ENCODE data around the gene ASTN2. TPM values are rescaled to one million over a fixed set of nuclear protein-coding genes. Genes with fewer than 3 reads are reported as not detected.

The ASTN2 gene
- total RNA-seq, 2 donors from 2014 or later = 113 to 153 TPM

GRCh38 chr9:117126871-117127270 is 288.0 kb downstream of the ASTN2 start:
- no peaks in the 10 kb centered on the region for H3K4me1 ChIP-seq (replicated peaks)
- WGBS = 89% methylated on average over 2 of the region's 2 CpGs
- H3K27ac ChIP-seq = no peak overlapping the region
- TF ChIP-seq, protein P1, sequence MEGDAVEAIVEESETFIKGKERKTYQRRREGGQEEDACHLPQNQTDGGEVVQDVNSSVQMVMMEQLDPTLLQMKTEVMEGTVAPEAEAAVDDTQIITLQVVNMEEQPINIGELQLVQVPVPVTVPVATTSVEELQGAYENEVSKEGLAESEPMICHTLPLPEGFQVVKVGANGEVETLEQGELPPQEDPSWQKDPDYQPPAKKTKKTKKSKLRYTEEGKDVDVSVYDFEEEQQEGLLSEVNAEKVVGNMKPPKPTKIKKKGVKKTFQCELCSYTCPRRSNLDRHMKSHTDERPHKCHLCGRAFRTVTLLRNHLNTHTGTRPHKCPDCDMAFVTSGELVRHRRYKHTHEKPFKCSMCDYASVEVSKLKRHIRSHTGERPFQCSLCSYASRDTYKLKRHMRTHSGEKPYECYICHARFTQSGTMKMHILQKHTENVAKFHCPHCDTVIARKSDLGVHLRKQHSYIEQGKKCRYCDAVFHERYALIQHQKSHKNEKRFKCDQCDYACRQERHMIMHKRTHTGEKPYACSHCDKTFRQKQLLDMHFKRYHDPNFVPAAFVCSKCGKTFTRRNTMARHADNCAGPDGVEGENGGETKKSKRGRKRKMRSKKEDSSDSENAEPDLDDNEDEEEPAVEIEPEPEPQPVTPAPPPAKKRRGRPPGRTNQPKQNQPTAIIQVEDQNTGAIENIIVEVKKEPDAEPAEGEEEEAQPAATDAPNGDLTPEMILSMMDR (IDR thresholded peaks at IDR 0.05) = no peak
- no peak for TF ChIP-seq POLR2A (IDR thresholded peaks at IDR 0.05)
- TF ChIP-seq POLR2AphosphoS5 (IDR thresholded peaks at IDR 0.05) = no peak
- no peak overlapping the region for H3K4me3 ChIP-seq
- DNase-seq (ENCODE audit: low spot score) = no peak
- no peaks in the 10 kb centered on the region for H3K36me3 ChIP-seq
- no peaks in the 10 kb centered on the region for H3K9me3 ChIP-seq
- no peaks in the 10 kb centered on the region for H3K27me3 ChIP-seq (replicated peaks; ENCODE audit: insufficient read depth)
- intact Hi-C loops (cut with DNase I) = no loop called here

- H3K9me3 ChIP-seq = no peaks in the 10 kb centered on the region
- H3K4me3 ChIP-seq = no peak overlapping the region
- H3K4me1 ChIP-seq (replicated peaks) = no peaks in the 10 kb centered on the region
- intact Hi-C loops (cut with DNase I) = no loop called here
- no peak for DNase-seq (ENCODE audit: low spot score)
- 63% methylated on average over 6 of the region's 6 CpGs for WGBS
- H3K27ac ChIP-seq = no peak overlapping the region
- H3K27me3 ChIP-seq (replicated peaks; ENCODE audit: insufficient read depth) = no peaks in the 10 kb centered on the region
- no peaks in the 10 kb centered on the region for H3K36me3 ChIP-seq
- TF ChIP-seq POLR2A (IDR thresholded peaks at IDR 0.05) = no peak
- no peak for TF ChIP-seq POLR2AphosphoS5 (IDR thresholded peaks at IDR 0.05)
- TF ChIP-seq, protein P1 (IDR thresholded peaks at IDR 0.05) = no peak
Observed at GRCh38 chr9:117125531-117125930, 289.3 kb downstream of the ASTN2 start.

GRCh38 chr9:117123729-117124128 is 291.1 kb downstream of the ASTN2 start:
- 89% methylated on average over 7 of the region's 7 CpGs for WGBS
- Histone ChIP-seq H3K27ac (no peak overlapping the region), H3K27me3 (replicated peaks; ENCODE audit: insufficient read depth) (no peaks in the 10 kb centered on the region), H3K9me3 (no peaks in the 10 kb centered on the region), H3K4me3 (no peak overlapping the region), H3K4me1 (replicated peaks) (no peaks in the 10 kb centered on the region), H3K36me3 (no peaks in the 10 kb centered on the region)
- DNase-seq (ENCODE audit: low spot score) = no peak
- intact Hi-C loops (cut with DNase I) = no loop called here
- TF ChIP-seq, protein P1 (IDR thresholded peaks at IDR 0.05) = no peak
- TF ChIP-seq POLR2A (IDR thresholded peaks at IDR 0.05) (no peak), POLR2AphosphoS5 (IDR thresholded peaks at IDR 0.05) (no peak)

- 46% methylated on average over 3 of the region's 3 CpGs for WGBS
- H3K27ac ChIP-seq = no peak overlapping the region
- H3K4me3 ChIP-seq = no peak overlapping the region
- no peaks in the 10 kb centered on the region for H3K4me1 ChIP-seq (replicated peaks)
- no peaks in the 10 kb centered on the region for H3K9me3 ChIP-seq
- H3K36me3 ChIP-seq = no peaks in the 10 kb centered on the region
- no peak for DNase-seq (ENCODE audit: low spot score)
- H3K27me3 ChIP-seq (replicated peaks; ENCODE audit: insufficient read depth) = no peaks in the 10 kb centered on the region
- intact Hi-C loops (cut with DNase I) = no loop called here
- TF ChIP-seq POLR2AphosphoS5 (IDR thresholded peaks at IDR 0.05) (no peak), POLR2A (IDR thresholded peaks at IDR 0.05) (no peak)
- TF ChIP-seq, protein P1 (IDR thresholded peaks at IDR 0.05) = no peak
Observed at GRCh38 chr9:117122953-117123352, 291.9 kb downstream of the ASTN2 start.

DNA sequence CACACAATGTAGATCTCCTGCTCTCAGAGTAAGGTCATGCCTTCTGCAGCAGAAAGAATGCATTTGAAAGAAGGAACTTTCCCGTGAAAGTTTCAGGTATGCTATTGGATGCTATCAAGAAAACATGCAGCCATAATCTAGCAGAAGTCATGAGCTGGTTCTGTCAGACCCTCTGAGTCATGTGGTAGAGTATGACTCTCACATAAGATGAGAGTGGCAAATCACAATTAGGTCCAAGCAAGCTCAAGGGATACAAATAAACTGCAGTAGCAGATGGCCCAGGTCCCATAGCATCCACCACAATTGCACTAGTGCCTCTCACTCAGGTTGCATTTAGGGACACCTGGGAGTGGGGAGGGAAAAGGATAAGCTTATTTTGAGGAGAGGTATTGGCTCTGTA is 292.8 kb downstream of the ASTN2 start:
- Histone ChIP-seq H3K27me3 (replicated peaks; ENCODE audit: insufficient read depth) (no peaks in the 10 kb centered on the region), H3K36me3 (no peaks in the 10 kb centered on the region), H3K9me3 (no peaks in the 10 kb centered on the region), H3K27ac (no peak overlapping the region), H3K4me3 (no peak overlapping the region), H3K4me1 (replicated peaks) (no peaks in the 10 kb centered on the region)
- 93% methylated on average over 1 of the region's 1 CpG for WGBS
- no peak for DNase-seq (ENCODE audit: low spot score)
- intact Hi-C loops (cut with DNase I) = no loop called here
- TF ChIP-seq, protein P1 (IDR thresholded peaks at IDR 0.05) = no peak
- TF ChIP-seq POLR2AphosphoS5 (IDR thresholded peaks at IDR 0.05) = no peak
- no peak for TF ChIP-seq POLR2A (IDR thresholded peaks at IDR 0.05)

All from prostate gland (tissue), 2 donors.